ENCODE results near the gene CMIP.

Gene CMIP

DNA sequence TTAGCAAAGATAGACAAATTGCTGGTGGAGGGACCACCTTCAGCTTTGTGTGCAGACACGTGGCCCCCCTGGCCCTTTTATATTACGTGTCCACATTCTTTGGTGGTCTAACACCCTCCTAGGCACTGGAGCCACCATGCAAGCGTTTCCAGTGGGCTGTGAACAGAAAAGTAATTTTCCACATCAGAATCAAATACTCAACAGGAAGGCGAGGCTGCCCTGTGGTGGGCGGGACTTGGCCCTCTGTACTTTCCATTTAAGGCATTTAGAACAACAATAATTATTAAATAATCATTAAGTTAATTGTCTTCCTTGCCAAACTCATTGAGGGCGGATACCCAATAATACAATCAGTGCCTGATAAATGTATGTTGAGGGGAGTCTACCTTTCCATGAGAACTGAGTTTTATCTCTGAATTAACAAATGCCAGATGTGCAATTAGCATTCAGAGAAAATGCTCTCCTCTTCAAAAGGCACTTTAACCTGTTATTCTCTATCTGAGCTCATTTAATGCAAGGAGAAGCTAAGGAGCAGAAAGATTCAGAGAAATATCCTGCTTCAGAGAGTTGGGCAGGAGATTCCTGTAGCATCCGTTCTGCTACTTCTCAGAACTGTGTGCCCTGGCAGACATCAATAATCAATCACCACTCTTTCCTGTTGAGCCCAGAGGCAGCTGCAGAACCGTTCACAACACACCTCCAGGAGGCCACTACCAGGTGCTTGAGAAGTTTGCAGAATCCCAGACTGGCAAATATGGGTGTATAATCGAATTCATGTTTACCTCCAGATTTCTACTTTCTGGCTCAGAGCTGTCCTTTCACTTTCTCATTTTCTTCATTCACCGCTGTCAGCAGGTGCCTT is 109.4 kb downstream of the CMIP start:
- no peak for DNase-seq

DNA sequence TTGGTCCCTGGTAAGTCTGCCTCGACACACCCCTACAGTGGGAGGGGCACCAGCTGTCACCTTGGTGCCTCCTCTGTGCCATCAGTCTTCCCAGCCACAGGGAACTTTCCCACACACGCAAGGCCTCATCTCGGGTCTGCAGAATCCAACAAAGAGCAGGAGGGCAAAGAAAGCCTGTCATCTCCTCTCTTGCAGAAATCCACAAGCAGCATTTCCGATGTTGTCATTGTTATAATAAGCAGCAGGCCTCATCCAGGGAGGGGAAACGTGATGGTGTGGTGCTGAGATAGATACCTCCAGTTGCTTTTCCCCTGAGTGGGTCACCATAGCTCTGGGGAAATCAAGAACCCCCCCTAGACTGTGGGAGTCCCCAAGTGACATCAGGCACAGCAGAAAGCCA is 110.4 kb downstream of the CMIP start:
- DNase-seq = no peak

DNA sequence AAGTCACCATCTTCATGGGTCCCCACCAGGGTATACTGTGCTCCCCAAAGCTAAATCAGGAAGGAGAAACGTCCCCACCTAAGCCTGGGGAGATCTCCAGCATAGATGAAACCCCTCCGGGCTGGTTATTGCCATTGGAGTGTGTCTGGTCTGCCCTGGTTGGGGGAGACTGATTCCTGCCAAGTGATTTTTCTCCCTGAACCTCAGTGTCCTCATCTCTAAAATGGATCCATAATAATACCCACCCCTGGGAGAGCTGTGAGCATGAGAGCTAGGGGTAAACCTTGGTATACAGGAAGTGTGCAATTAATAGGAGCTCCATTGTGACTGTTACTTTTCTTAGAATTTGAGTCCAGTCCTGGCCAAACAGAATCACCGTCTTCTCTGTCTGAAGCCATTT is 111.1 kb downstream of the CMIP start:
- DNase-seq = no peak

DNA sequence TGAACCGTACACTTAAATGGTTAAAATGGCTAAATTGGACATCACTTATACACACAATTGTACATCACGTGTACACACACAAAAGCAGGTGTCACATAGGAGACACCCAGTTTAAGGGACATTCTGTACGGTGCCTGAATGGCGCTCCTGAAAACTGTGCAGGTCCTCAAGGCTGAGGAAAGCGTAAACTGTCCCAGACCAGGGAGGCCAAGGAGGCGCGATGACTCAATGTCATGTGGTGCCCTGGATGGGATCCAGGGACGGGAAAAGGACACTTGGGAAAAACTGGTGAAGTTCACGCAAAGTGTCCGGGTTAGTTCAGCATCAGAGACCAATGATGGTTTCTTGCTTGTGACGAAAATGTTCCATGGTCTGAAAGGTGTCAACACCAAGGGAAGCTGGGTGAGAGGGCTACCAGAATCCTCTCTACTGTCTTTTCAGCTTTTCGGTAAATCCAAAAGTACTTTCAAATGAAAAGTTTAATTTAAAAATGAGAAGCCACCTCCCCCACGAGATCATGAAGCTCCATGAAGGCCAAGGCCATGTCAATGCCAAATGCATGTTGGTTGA is 112.2 kb downstream of the CMIP start:
- no peak for DNase-seq

DNA sequence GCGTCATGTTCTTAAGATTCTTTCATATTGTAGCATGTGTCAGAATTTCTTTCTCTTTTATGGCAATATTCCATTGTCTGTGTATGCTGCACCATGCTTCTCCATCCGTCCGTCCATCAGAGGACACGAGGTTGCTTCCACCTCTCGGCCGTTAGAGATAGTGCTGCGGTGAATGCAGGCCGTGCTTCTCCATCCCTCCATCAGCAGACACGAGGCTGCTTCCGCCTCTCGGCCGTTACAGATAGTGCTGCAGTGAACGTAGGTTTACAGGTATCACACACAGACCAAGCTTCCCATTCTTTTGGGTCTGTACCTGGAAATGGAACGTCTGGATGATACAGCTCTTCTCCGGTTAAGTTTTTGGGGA is 113.5 kb downstream of the CMIP start:
- DNase-seq = no peak

DNA sequence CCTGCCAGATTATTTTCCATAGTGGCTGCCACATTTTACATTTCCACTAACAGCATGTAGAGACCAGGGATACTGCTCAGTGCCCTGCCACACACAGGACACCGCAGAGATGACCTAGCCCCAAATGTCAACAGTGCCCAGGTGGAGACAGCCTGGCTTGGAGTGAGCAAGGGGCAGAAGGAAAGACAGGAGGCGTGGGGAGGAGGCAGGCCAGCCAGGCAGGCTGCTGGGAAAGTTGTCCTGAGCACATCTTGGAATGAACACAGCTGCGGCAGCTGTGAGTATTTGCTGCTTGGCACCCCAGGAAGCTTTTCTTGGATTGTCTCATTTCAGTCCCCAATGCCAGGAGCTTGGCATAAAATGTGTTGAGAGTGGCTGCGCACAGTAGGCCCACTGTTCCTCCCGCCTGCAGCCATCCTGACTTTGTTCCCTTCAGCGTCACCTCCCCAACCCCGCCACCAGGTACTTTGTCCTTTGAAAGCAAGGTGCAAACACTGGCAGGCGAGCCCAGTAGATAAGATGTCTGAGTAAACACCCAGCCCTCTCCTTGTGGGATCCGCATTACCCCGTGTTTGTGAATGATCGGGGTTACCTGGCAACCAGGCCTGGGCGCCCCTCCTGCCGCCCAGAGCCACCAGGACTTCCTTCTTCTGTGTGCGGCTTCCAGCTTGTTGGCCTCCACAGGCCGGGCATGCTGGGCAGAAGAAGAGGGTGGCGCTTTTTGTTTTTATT is 114.0 kb downstream of the CMIP start:
- no peak for DNase-seq

DNA sequence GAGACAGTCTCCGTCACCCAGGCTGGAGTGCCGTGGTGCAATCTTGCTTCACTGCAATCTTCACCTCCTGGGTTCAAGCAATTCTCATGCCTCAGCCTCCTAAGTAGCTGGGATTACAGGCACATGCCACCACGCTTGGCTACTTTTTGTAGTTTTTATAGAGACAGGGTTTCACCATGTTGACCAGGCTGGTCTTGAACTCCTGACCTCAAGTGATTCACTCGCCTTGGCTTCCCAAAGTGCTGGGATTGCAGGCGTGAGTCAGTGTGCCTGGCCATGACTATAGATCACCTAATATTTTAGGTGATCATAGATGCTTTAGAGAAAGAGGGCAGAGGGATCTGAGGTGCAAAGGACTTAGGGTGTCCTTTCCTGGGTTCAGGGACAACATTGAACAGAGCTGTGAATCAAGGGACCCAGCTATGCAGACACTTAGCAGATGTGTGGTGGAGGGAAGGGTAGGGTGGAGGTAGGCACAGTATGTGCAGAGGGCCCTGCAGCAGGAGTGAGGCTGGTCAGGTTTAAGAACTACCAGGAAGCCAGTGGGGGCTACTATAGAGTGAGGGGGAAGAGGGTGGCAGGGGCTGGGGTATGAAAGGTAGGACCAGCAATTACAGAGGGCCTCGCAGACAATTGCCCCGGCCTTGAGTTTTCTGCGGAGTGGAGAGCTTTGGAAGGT is 116.5 kb downstream of the CMIP start:
- no peak for DNase-seq

DNA sequence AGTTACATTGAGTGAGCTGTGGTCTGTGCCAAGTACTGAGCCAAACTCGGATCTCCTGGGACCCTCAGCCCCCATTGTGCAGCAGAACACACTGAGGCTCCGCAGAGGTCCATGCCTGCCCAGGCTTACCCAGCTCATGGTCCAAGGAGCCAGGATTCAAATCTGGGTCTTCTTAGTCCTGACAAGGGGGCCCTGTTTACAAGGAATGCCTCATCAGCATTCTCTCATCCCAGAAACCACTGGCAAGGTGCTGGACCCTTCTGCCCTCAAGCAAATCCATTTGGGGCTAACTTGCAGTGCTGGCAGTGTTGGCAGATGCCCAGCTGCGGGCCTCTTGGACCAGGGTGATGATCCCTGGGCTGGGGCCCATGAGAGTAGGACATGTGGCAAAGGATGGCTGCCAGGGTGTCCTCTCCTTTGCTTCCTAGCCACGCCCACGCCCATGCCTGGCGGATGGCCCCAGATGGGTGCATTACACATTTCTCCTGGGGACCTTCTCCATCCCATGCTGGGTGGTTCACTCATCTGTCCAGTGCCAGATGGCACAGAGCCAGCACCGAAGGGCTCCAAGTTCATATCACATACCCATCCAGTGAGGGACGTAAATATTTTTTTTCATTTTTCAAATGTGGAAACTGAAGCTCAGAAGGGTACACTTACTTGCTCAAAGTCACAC is 117.7 kb downstream of the CMIP start:
- no peak for DNase-seq

DNA sequence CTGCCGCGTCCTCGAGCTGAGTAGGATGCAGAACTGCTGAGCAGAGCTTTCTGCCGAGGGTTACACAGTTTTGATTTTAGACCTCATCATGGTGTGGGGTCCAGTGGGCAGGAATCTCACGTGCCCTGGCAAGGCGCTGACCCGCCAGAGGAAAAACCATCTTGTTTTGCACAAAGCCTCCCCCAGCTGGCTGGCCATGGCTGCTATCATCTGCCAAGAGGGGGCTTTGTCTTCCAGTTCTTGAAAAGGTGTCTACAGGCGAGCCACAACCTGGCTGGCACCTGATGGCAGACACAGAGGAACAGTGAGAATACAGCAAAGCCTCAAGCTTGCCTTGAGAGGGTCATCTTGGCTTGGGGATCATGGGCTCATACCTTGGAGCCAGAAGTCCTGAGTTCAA is 118.3 kb downstream of the CMIP start:
- no peak for DNase-seq

DNA sequence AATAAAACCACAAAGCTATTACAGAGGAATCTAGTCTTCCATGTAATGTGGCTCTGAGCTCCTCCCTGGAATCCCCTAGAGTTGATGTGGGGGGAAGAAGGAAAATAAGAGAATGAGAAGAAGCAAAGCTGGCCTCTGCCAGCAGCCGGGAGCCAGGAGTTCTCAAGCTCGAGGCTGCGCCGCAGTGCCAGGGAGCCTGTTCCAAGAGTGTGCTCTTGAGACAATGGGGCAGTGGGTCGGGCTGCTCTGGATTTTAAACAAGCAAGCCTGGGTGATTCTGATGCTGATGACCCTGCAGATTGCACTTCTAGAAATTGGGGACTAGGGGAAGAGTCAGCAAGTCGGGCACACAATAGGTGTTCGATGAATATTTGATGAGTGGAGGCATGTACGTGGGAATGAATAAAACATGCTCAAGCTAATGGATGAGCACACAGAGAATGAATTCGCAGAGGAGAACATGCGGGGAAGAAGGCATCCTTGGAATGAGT is 119.9 kb downstream of the CMIP start:
- no peak for DNase-seq

DNA sequence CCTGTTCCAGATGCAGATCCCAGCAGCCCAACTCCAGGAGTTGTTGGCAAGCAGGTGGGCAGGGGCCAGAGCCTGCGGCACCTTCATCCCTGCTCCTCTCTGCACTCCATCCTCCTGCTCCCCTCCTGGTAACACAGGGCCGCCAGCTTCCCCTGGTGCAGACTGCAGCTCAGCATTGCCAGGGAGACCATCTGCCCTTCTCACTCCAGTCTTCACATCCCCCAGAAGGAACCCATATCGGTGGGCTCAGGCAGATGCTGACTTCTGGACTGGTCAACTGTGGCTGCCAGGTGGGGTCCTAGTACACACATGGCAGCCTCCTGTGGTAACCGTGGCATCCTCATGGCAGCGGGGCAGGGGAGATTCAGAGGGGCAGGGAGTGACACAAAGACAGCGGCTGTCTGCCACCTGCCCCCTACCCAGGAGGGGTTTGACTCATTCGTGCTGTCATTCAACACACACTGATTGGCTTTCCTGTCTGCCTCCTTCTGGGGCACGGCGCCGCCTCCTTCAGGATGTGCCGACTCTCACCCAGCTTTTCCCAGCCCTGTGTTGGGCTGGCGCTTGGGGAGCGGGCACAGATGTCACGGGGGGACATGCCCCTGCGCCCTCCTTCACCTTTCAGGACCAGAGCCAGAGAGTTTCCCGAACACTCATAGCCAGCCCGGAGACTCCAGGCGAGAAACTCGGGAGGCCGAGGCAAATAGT is 120.9 kb downstream of the CMIP start:
- DNase-seq = no peak

DNA sequence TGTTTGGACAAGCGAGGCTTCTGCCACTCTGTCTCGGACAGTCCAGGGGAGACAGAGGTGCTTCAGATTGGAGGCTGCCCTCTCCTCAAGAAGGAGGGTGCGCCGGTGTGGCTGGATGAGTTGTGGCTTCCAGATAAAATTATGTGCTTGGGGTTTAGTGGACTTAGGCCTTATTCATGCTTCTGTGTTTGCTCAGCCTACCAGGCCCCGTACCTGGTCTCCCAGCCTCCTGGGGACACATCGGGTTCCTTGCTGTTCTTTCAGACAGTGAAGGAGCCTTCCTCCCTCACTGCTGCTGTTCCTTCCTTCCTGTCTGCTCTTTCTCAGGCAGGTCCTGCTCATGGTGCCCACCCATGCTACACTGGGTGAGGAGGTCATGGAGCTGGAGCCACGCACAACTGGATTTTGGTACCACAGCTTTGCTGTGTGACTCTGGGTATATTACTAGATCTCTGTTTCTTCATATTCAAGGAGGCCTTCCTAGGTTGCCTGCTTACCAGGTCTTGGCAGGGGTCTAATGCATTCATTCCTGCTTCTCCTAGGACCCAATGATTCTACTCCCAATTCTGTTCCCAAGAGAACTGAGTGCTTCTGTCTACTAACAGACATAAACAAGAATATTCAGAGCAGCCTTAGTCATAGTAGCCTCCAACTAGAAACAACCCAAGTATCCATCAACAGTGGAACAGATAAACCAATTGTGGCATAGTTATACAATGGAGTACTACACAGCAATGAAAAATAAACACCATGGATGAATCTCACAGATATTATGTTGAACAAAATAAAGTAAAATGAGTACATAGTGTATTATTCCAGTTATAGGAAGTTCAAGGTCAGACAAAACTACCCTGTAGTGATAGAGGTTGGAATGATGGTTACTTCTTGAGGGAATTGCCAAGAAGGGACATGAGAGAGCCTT is 121.7 kb downstream of the CMIP start:
- no peak for DNase-seq

DNA sequence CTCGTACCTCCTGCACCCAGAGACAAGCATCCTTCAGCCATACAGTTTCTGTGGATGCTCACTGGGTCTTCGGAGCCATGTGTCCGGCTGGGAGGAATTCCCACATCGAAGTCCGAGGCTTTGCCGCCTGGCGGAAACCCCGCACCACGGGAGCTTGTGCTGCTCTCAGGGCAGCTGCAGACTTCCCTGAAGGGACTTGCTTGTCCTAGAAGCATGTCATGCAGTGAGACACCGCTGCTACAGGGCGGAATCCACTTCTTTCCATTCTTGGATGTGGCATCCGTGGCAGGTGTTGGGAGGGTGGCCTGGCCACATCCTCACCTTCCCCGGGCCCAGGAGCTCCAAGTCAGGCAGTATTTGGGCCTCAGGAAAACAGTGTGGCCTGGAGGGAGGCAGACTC is 122.5 kb downstream of the CMIP start:
- DNase-seq = no peak

DNA sequence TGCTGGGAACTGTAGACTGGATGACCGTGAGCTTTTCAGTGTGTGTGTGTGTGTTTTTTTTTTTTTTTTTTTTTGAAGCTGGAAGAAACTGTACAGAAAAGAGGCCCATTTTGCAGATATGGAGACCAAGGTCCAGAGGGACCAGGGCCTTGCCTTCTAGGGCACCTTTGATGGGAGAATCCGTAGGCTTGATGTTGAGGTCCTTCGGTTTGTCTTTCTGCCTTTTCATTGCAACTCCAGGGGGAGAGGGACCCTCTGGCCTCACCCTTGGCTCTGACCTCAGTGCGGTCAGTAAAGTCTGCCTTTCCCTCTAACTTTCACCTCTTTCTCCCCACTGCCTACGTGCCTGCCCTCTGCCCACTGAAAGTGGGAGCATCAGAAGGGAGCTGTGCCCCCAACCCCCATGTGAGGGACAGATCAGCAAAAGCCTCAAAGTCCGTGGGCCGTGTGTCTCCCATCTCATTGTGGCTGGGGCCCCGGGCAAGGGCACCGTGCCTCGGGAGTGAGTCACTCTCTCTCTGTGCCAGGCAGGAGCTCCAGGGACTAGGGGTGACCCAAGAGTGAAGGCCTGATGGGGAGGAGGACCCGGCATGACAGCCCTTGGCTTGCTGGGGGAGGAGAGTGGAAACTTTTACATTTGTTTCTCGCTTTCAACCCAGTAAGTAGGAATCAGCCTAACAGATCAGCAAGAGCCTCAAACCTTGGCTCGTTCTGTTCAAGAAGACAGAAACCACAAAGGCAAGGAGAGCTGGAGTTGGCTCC is 123.6 kb downstream of the CMIP start:
- no peak for DNase-seq

DNA sequence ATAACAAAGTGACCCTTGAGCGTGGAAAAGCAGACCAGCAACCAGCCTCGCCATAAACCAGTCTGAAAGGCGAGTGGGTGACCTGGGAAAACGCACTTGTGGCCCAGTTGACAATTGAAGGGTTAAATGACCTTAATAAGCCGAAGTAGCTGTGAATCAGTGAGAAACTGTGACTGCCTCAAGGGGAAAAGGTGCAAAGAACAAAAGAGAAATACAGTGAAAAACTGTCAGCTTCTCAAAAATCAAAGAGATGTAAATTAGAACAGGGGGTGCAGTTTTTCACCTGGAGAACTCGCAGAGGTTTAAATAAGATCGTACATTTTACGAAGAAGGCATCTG is 124.1 kb downstream of the CMIP start:
- DNase-seq = no peak

DNA sequence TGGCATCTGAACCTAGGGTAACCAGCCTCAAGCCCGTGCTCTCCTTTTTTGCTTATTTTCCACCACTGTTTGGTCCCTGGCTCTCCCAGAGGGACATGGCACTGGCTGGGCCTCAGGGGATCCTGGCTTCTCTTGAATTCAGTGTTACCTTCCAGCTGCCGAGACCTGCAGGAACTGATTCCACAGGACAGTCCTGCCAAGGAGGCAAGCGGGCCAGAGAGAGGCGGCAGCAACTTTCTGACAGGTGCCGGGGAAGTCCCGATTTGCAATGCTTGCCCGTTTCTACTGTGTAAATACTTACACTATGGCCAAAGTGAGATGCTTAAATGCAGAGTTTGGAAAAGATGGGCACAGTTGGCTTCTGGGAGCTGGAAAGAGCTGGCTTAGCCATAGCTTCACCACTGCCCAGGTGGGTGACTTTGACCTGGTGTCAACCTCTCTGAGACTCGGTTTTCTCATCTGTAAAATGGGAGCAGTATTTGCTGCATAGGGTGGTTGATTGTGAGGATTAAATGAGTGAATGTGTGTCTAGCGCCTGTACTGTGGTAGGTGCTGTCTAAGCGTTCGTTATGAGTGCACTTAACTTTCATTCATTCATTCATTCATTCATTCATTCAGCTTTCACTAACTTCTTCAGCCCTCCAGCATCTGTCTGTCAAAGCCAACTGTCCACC is 124.9 kb downstream of the CMIP start:
- no peak for DNase-seq

DNA sequence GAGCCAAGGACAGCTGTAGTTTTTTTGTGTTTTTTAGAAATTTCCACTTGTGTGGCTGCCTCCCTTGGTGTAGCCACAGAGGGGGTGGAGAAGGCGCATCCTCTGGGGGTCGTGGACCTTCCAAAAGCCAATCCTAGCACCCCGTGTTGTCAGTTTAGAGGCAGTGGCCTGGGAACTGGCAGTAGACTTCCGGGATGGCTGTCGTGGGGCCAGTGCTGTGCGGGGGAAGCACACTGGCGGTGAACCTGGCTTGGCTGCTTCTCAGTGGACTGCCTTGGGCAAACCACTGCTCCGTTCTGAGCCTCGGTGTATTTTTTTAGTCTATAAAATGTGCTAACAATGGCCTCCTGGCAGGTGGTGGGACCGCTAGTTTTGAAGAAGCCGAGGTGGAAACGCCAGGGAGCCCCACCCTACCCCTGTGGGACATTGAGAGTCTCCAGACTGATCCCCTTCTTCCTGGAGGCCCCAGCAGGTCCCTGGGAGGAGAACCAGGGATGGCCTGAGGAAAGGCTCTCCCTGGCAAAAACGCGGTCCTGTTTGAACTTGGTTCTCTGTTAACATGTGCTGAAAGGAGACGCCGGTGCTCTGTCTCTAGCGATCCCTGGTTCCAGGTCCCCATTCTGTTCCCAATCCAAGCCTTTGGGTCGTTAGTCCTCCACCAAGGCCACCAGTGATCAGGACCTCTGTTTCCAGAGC is 125.7 kb downstream of the CMIP start:
- no peak for DNase-seq

DNA sequence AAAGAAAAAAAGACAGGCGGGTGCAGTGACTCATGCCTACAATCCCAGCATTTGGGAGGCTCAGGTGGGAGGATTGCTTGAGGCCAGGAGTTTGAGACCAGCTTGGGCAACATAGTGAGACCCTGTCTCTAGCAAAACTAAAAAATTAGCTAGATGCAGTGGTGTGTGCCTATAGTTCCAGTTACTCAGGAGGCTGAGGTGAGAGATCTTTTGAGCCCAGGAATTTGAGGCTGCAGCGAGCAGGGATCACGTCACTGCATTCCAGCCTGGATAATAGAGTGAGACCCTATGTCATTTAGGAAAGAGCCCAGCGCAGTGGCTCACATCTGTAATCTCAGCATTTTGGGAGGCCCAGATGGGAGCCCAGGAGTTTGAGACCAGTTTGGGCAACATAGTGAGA is 126.6 kb downstream of the CMIP start:
- DNase-seq = no peak
